GM13976 (cell line): ENCODE data around the gene ZNF792.
A peak's percentile ranks its signal among the peaks of the same experiment; 100 is the strongest.
"Not testable (repeated sequence)": the region's sequence is repeated elsewhere in the genome, so short reads cannot be mapped to it uniquely, and the experiment has no call there.

ENCODE experiments used
- DNase-seq: peaks from one replicate; pipeline ENCODE4 v3.0.0; 2012; ENCODE audit warnings: low spot score
- in situ Hi-C: fragments of 300-500 bp; cut with MboI; formaldehyde crosslinking; loops from one replicate; pipeline ENCODE4 v1.12.0; 2022; ENCODE audit warnings: low sequenced_read_pairs, mixed read lengths, inconsistent platforms; ENCODE audit not compliant: unreplicated experiment
- TF ChIP-seq, protein P1 (sequence below): IDR thresholded peaks from 2 replicates; pipeline ENCODE4 v1.5.1; 2012; ENCODE audit warnings: borderline replicate concordance, mild to moderate bottlenecking; ENCODE audit not compliant: insufficient read depth; ENCODE audit errors: extremely low read depth, missing control alignments, control extremely low read depth

The ZNF792 gene

DNA sequence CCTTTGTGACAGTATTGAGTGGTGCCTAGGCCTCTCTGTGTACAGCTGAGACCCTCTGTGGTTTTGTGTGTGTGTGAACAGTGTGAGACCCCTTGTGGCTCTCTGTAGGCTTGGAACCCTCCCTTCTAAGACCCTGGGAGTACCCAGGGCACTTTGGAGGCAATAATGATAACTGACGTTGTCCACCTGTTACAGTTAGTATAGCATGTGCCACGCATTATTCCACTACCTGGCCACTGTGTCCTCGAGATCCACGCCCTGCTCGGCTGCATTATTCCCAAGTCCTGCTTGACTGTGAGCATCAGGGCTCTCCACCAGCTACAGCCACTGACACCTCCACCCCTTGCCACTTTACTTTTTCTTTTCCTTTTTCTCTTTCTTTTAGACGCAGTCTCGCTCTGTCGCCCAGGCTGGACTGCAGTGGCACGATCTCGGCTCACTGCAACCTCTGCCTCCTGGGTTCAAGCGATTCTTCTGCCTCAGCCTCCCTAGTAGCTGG, 38.1 kb upstream of the ZNF792 start:
- in situ Hi-C loops, result no loop called here
- no peak for DNase-seq
- TF ChIP-seq, protein P1, sequence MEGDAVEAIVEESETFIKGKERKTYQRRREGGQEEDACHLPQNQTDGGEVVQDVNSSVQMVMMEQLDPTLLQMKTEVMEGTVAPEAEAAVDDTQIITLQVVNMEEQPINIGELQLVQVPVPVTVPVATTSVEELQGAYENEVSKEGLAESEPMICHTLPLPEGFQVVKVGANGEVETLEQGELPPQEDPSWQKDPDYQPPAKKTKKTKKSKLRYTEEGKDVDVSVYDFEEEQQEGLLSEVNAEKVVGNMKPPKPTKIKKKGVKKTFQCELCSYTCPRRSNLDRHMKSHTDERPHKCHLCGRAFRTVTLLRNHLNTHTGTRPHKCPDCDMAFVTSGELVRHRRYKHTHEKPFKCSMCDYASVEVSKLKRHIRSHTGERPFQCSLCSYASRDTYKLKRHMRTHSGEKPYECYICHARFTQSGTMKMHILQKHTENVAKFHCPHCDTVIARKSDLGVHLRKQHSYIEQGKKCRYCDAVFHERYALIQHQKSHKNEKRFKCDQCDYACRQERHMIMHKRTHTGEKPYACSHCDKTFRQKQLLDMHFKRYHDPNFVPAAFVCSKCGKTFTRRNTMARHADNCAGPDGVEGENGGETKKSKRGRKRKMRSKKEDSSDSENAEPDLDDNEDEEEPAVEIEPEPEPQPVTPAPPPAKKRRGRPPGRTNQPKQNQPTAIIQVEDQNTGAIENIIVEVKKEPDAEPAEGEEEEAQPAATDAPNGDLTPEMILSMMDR, result no peak

DNA sequence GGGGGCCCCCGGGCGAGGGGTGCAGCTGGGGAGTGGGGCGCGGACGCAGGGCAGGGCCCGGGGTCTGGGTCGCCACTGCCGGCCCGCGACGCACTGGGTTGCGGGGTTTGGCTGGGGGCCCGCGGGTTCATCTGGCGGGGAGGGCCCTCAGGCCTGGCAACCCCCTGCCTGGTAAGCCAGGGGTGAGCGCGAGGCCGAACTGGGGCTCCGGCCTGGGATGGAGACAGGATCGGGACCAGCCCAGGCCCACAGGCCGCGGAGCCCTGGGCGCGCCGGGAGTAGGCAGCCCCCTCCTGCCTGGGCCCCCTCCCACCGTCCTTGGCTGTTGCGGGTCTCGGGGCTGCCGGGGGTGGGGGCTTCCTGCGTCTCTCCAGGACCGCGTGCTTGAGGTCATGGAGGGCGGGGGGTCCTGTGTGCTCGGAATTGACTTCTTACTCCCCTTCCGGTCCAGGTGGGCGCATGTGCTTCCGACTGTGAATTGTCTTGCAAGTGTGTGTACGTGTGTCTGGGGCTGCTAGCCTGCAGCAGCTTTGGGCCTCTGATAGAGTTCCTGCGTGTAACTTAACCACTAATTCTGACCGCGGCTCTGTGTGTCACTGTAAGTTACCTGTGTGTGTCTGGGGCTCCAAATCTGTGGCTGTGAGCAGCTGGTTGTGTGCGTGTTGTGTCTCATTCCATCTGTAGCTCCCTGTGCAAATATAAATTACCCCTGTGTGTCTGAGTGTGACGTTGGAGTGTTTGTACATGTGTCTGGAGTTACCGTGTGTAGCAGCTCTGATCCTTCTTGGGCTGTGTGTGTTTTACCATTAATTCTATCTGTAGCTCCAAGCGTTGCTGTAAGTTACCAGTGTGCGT, 36.8 kb upstream of the ZNF792 start:
- in situ Hi-C loops, result no loop called here
- TF ChIP-seq, protein P1, result no peak
- DNase-seq, result peak; percentile 52

DNA sequence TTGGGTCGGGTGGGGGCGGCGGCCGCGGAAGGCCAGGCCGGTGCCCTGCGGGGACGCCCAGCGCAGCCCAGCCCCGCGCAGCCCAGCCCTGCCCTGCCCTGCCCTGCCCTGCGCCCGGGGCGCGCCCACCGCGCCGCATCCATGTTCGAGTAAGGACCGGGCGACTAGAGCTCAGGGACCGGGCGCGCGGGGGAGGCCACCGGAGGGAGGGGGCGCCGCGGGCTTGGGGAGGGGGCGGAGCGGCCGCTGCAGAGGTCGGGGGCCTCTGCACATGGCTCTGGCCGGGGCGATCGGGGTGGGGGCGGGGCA, 36.3 kb upstream of the ZNF792 start:
- no peak for DNase-seq
- TF ChIP-seq, protein P1, result no peak
- in situ Hi-C loops, result no loop called here

DNA sequence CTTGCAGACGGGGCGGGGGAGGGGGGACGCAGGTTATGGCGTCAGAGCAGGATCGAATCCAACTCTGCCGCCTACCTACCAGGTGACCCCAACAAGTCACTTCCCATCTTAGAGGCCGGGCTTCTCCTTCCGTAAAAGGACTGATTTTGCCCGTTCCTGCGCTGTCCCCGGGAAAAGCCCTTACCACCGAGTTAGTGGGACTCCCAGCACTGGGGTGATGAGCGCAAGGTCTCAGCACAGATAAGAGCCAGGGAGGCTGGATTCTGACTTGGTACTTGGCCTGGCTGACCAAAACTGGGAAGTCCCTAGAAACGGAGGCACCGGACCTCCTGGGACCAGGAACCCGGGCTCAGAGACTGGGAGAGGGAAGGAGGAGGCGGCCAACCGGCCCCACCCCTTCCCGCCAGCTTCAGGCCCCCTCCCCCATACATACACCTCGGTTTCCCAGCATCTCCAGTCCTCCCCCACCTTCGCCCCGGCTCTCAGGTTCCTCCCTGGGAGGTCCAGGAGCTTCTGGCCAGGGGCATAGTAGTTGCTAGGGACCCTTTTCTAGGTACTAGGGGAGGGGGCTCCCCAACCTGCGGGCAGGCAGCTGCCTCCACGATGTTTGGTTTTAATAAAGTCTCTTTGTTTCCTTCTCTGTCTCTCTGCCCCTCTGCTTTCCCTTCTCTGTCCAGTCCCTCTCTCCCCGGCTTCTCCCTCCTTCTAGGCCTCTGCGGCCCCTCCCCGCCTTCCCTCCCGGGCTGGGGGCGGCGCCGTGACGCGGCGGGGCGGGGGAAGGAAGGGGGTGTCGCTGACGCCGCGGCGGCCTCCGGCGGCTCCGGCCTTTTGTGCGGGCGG, 35.7 kb upstream of the ZNF792 start, which contains the start of gene GRAMD1A:
GRAMD1A (plus strand) TSS at position 826 of the 840 bp plus-strand sequence. CDS start 156 bp downstream, outside the sequence.
- DNase-seq, result peak; percentile 96
- in situ Hi-C loops, result no loop called here
- TF ChIP-seq, protein P1, result no peak

DNA sequence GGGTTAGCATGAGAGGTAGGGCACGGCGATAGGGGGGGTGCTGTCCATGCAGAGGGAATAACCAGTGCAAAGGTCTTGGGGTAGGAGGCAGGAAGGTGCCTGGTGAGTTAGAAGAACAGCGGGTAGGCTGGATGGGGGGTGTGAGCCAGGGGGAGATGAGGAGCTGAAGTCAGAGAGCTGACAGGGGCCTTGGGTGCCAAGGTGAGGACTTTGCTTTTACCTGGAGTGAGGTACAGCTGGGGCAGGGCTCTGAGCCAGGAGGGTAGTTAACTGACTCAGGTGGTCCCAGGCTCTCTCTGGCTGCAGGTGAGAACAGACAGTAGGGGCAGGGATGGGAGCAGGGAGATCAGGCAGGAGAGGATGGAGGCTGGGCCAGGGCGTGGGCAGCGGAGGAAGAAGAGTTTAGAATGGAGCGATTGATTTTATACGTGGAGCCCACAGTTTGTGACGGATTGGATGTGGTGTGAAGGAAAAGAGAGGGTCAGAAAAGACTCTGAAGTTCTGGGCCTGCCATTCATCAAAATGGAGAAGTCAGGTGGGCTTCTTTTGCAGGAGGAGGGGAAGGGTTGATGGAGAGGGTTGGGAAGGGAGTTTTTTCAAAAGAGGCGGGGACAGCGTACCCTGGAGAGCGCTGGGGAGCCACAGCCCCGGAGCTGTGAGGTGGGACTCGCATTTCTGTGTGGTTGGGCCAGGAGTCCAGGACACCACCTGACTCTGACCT, 34.9 kb upstream of the ZNF792 start:
- TF ChIP-seq, protein P1, result no peak
- in situ Hi-C loops, result no loop called here
- peak; percentile 22 for DNase-seq

DNA sequence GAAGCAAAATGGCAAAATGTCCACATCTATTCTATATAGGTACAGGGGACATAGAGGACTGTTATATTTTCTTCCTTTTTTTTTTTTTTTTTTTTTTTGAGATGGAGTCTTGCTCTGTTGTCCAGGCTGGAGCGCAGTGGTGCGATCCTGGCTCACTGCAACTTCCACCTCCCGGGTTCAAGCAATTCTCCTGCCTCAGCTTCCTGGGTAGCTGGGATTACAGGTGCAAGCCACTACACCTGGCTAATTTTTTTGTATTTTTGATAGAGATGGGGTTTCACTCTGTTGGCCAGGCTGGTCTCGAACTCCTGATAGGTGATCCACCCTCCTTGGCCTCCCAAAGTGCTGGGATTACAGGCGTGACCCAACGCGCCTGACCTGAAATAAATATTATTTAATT, 34.2 kb upstream of the ZNF792 start:
- in situ Hi-C loops, DNase-seq: not testable (repeated sequence)

DNA sequence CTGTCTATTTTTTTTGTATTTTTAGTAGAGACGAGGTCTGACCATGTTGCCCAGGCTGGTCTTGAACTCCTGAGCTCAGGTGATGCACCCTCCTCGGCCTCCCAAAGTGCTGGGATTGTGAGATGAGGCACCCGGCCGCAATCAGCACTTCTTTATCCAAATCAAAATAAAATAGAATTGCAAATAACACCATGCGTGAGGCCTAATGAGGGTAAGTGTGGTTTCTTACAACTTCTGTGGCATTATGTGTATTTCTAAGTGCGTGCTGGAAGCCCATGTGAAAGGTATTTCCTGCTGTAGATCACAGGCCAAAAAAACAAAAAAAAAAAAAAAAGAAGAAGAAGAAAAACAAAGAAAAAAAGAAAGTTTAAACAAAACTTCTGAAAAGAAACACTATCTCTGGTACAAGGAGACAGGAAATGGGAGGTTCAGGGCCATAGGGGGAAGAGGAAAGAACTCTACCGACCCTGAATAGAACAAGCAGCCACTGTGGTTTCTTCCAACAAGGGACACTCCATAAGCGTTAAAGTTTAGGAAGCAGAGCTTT, 33.1 kb upstream of the ZNF792 start:
- peak; percentile 11 for DNase-seq
- in situ Hi-C loops, result no loop called here
- TF ChIP-seq, protein P1, result no peak
